Natural killer cell (primary cell): ENCODE results near the gene MME. TPM values are rescaled to one million over a fixed set of nuclear protein-coding genes. Genes with fewer than 3 reads are reported as not detected.
"Not testable (repeated sequence)": the region's sequence is repeated elsewhere in the genome, so short reads cannot be mapped to it uniquely, and the experiment has no call there.

Experiments
- ATAC-seq, 3 donors: fragments of 150-1000 bp in 2 of 3; fragments of 200-7000 bp in 1 of 3; cut with Tn5 transposase; 1 replicate in 1 of 3; 2 replicates in 2 of 3; pipeline ENCODE4 v1.10.0; 2021; ENCODE audit warnings: mild to moderate bottlenecking in 2 of 3, moderate library complexity in 2 of 3
- DNase-seq, 2 donors: peaks; one replicate each; pipeline versions ENCODE4 v3.0.0 to v3.0.0-alpha.2; 2013 to 2021; ENCODE audit warnings: mixed read lengths in 1 of 2
- H3K27ac ChIP-seq: one replicate; pipeline ENCODE4 v1.5.1; 2013; ENCODE audit warnings: mild to moderate bottlenecking, low read length
- H3K27me3 ChIP-seq: one replicate; pipeline ENCODE4 v1.6.1; 2013; ENCODE audit warnings: low read length; ENCODE audit not compliant: control insufficient read depth, insufficient read depth
- H3K36me3 ChIP-seq: one replicate; pipeline ENCODE4 v1.6.1; 2013; ENCODE audit warnings: low read length; ENCODE audit not compliant: control insufficient read depth, insufficient read depth
- H3K4me1 ChIP-seq: one replicate; pipeline ENCODE4 v1.6.1; 2013; ENCODE audit warnings: low read length; ENCODE audit not compliant: control insufficient read depth, insufficient read depth
- H3K4me3 ChIP-seq: one replicate; pipeline ENCODE4 v1.5.1; 2013; ENCODE audit warnings: low read length
- H3K9me3 ChIP-seq: one replicate; pipeline ENCODE4 v1.6.1; 2013; ENCODE audit warnings: low read length; ENCODE audit not compliant: control insufficient read depth, insufficient read depth
- H3K27ac Mint-ChIP-seq, 2 donors: one replicate each; pipeline ENCODE4 v1.8.0; 2022; ENCODE audit warnings: mild to moderate bottlenecking in 2 of 2, mixed read lengths in 2 of 2, moderate library complexity in 1 of 2
- H3K27me3 Mint-ChIP-seq, 2 donors: one replicate each; pipeline ENCODE4 v1.8.0; 2022; ENCODE audit warnings: low read depth in 2 of 2, mixed read lengths in 2 of 2
- H3K36me3 Mint-ChIP-seq: one replicate; pipeline ENCODE4 v1.8.0; 2022; ENCODE audit warnings: mixed read lengths
- H3K4me1 Mint-ChIP-seq, 2 donors: one replicate each; pipeline ENCODE4 v1.8.0; 2022; ENCODE audit warnings: mixed read lengths in 2 of 2
- H3K4me3 Mint-ChIP-seq: one replicate; pipeline ENCODE4 v1.8.0; 2022; ENCODE audit warnings: mild to moderate bottlenecking, moderate library complexity, mixed read lengths
- H3K9me3 Mint-ChIP-seq, 2 donors: one replicate each; pipeline ENCODE4 v1.8.0; 2022; ENCODE audit warnings: mixed read lengths in 2 of 2
- WGBS: methylation state at CpG from one replicate; pipeline ENCODE4 v1.1.7; 2013; ENCODE audit warnings: missing lambda C conversion rate; ENCODE audit not compliant: insufficient coverage; 5-methylcytosine and 5-hydroxymethylcytosine counted together
- intact Hi-C: fragments of 100-400 bp; cut with micrococcal nuclease; formaldehyde crosslinking; loops from one replicate; pipeline ENCODE4 v1.14.2; 2022
- total RNA-seq, 4 donors: library from RNA; stranded (reverse); fragments of 120-200 nt in 1 of 4; gene quantifications; one replicate each; pipeline versions ENCODE4 v1.2.3 to v1.2.4, GENCODE V29; 2013 to 2022
- TF ChIP-seq, protein P1 (sequence below): fragments of 200-600 bp; IDR thresholded peaks from one replicate; pipeline ENCODE4 v1.8.0; 2022; ENCODE audit warnings: antibody characterized with exemption

Gene MME
- total RNA-seq, 3 donors from 2014 or later (not counting 1 experiment from before 2014, with no cell fraction given) = 0.16 to 6.1 TPM; not detected in 1

DNA sequence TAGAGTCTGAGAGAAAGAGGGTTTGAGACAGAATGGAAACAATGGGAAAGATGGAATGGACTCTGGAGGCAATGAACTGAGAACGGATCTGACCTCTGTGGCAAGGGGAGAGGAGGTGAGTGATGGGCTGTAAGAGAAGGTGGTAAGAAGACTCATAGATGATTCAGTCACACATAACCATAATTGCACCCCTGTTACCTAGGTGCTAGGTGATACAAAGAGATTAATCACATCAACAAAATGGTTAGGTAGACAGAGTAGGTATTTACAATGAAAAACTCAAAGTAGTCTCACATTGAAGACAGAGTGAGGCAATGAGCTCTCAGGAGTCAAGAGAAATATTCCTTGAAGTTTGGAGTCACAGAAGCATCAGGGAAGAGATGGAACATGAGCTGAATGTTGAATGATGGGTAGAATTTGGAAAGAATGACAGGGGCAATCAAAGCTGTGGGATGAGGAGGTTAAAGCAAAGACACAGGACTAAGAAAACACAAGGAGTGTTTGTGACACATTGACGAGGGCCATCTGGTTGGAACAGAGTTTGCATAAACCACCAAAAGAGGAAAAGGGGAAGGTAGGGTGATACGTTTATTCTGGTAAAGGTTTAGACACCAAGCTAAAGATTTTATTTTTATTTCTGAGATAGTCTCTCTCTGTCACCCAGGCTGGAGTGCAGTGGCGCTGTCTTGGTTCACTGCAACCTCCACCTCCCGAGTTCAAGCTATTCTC, 32.7 kb downstream of the MME start:
- no peak overlapping the region for H3K27ac Mint-ChIP-seq
- no peaks in the 10 kb centered on the region for H3K36me3 ChIP-seq
- no peaks in the 10 kb centered on the region for H3K4me1 ChIP-seq
- no peaks in the 10 kb centered on the region for H3K4me1 Mint-ChIP-seq
- intact Hi-C loops = no loop called here
- H3K27ac ChIP-seq = no peak overlapping the region
- H3K4me3 Mint-ChIP-seq = no peak overlapping the region
- H3K9me3 ChIP-seq = no peaks in the 10 kb centered on the region
- no peak overlapping the region for H3K4me3 ChIP-seq
- no peaks in the 10 kb centered on the region for H3K36me3 Mint-ChIP-seq
- no peak for DNase-seq
- WGBS = 56% methylated on average over 5 of the region's 5 CpGs
- H3K27me3 Mint-ChIP-seq = no peaks in the 10 kb centered on the region
- H3K9me3 Mint-ChIP-seq = peaks cover 5 to 6% of the 10 kb centered on the region in 2 donors
- TF ChIP-seq, protein P1, sequence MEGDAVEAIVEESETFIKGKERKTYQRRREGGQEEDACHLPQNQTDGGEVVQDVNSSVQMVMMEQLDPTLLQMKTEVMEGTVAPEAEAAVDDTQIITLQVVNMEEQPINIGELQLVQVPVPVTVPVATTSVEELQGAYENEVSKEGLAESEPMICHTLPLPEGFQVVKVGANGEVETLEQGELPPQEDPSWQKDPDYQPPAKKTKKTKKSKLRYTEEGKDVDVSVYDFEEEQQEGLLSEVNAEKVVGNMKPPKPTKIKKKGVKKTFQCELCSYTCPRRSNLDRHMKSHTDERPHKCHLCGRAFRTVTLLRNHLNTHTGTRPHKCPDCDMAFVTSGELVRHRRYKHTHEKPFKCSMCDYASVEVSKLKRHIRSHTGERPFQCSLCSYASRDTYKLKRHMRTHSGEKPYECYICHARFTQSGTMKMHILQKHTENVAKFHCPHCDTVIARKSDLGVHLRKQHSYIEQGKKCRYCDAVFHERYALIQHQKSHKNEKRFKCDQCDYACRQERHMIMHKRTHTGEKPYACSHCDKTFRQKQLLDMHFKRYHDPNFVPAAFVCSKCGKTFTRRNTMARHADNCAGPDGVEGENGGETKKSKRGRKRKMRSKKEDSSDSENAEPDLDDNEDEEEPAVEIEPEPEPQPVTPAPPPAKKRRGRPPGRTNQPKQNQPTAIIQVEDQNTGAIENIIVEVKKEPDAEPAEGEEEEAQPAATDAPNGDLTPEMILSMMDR = no peak
- no peaks in the 10 kb centered on the region for H3K27me3 ChIP-seq
- ATAC-seq = no peak

DNA sequence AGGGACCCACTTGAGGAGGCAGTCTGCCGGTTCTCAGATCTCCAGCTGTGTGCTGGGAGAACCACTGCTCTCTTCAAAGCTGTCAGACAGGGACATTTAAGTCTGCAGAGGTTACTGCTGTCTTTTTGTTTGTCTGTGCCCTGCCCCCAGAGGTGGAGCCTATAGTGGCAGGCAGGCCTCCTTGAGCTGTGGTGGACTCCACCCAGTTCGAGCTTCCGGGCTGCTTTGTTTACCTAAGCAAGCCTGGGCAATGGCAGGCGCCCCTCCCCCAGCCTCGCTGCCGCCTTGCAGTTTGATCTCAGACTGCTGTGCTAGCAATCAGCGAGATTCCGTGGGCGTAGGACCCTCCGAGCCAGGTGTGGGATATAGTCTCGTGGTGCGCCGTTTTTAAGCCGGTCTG, 44.6 kb downstream of the MME start:
- H3K4me1 ChIP-seq, H3K27ac ChIP-seq, H3K27me3 ChIP-seq, H3K9me3 ChIP-seq, H3K4me1 Mint-ChIP-seq, H3K4me3 Mint-ChIP-seq, H3K27ac Mint-ChIP-seq, ATAC-seq, DNase-seq, intact Hi-C loops, H3K9me3 Mint-ChIP-seq, H3K4me3 ChIP-seq, H3K36me3 Mint-ChIP-seq, H3K36me3 ChIP-seq, H3K27me3 Mint-ChIP-seq: not testable (repeated sequence)
- no CpG with 5 or more reads among the region's 14 CpGs for WGBS

DNA sequence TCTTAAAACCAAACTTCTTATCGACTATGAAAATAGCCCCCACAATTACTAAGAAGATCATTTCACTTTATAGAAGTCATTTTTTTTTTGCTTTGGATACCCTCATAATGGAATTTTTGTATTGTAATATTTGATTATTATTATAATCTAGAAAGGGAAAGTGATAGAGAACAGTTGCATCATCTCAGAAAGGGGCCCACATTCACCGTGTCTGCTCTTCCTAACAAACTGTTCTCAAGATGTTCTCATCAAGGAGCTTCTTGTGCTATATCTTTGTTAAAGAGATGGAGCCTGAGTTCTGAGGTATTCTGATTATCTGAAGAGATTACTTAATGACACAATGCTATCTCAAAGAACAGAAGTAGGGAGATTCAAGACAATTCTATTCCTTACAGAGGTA, 49.3 kb downstream of the MME start:
- peaks cover 5 to 6% of the 10 kb centered on the region in 2 donors for H3K9me3 Mint-ChIP-seq
- Histone ChIP-seq H3K4me3 (no peak overlapping the region), H3K4me1 (no peaks in the 10 kb centered on the region), H3K9me3 (no peaks in the 10 kb centered on the region), H3K27ac (no peak overlapping the region), H3K36me3 (no peaks in the 10 kb centered on the region), H3K27me3 (no peaks in the 10 kb centered on the region)
- ATAC-seq (no peak), DNase-seq (no peak)
- H3K27me3 Mint-ChIP-seq = no peaks in the 10 kb centered on the region
- H3K4me3 Mint-ChIP-seq = no peak overlapping the region
- TF ChIP-seq, protein P1 = no peak
- no peaks in the 10 kb centered on the region for H3K36me3 Mint-ChIP-seq
- H3K27ac Mint-ChIP-seq = no peak overlapping the region
- no peaks in the 10 kb centered on the region for H3K4me1 Mint-ChIP-seq
- 100% methylated on average over 1 of the region's 2 CpGs for WGBS
- intact Hi-C loops = no loop called here

DNA sequence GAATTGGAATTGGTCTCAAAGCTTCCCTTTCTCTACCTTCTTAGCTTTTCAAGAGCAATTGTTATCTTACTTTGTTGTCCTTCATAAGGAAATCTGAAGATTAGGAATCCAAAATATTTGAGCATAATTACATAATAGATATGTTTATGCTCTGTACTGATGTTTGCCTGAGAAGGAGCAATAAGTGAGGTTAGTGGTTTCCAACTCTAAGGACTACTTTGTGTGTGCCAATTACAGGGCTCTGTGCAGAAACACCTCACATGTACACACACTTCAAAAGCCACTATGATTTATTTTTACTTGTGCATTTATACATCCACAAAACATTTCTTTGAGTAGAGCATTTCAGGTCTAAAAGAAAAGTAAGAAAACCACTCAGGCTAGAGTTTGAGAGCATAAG, 49.9 kb downstream of the MME start:
- H3K36me3 Mint-ChIP-seq = no peaks in the 10 kb centered on the region
- no peaks in the 10 kb centered on the region for H3K36me3 ChIP-seq
- no peak overlapping the region for H3K4me3 ChIP-seq
- no peaks in the 10 kb centered on the region for H3K27me3 Mint-ChIP-seq
- intact Hi-C loops = no loop called here
- H3K4me3 Mint-ChIP-seq = no peak overlapping the region
- DNase-seq = no peak
- no peaks in the 10 kb centered on the region for H3K4me1 ChIP-seq
- H3K27ac Mint-ChIP-seq = no peak overlapping the region
- no peak for ATAC-seq
- H3K9me3 Mint-ChIP-seq = peaks cover 6 to 8% of the 10 kb centered on the region in 2 donors
- H3K9me3 ChIP-seq = no peaks in the 10 kb centered on the region
- H3K4me1 Mint-ChIP-seq = no peaks in the 10 kb centered on the region
- TF ChIP-seq, protein P1 = no peak
- no peak overlapping the region for H3K27ac ChIP-seq
- no peaks in the 10 kb centered on the region for H3K27me3 ChIP-seq
